Cardiac fibroblast (primary cell): ENCODE results near the gene PUS1.
A peak's percentile ranks its signal among the peaks of the same experiment; 100 is the strongest.
"Not testable (repeated sequence)": the region's sequence is repeated elsewhere in the genome, so short reads cannot be mapped to it uniquely, and the experiment has no call there.

Source experiments
- DNase-seq, 2 donors: peaks; one replicate each; pipeline versions ENCODE4 v3.0.0 to v3.0.0-alpha.2; 2010; ENCODE audit warnings: low read depth in 2 of 2
- H3K4me3 ChIP-seq, 2 donors: replicated peaks in 1 of 2; 1 replicate in 1 of 2; 2 replicates in 1 of 2; pipeline ENCODE4 v1.5.1; 2011; ENCODE audit warnings: low read depth in 2 of 2, low read length in 2 of 2, mild to moderate bottlenecking in 2 of 2, moderate library complexity in 1 of 2
- TF ChIP-seq, protein P1 (sequence below): IDR thresholded peaks from one replicate; pipeline ENCODE4 v1.5.1; 2011; ENCODE audit warnings: low read depth, mild to moderate bottlenecking, low read length, inconsistent platforms

Gene PUS1

GRCh38 chr12:131949431-131950181 is 20.5 kb downstream of the PUS1 start, which contains the start of gene EP400:
EP400 (plus strand) TSS chr12:131949942; CDS start chr12:131960620, 10,678 bp downstream.
- TF ChIP-seq, protein P1, sequence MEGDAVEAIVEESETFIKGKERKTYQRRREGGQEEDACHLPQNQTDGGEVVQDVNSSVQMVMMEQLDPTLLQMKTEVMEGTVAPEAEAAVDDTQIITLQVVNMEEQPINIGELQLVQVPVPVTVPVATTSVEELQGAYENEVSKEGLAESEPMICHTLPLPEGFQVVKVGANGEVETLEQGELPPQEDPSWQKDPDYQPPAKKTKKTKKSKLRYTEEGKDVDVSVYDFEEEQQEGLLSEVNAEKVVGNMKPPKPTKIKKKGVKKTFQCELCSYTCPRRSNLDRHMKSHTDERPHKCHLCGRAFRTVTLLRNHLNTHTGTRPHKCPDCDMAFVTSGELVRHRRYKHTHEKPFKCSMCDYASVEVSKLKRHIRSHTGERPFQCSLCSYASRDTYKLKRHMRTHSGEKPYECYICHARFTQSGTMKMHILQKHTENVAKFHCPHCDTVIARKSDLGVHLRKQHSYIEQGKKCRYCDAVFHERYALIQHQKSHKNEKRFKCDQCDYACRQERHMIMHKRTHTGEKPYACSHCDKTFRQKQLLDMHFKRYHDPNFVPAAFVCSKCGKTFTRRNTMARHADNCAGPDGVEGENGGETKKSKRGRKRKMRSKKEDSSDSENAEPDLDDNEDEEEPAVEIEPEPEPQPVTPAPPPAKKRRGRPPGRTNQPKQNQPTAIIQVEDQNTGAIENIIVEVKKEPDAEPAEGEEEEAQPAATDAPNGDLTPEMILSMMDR, result no peak
- peak within 1 kb of the TSS; percentile 88 to 93 for H3K4me3 ChIP-seq
- peak; percentile 94 to 96 for DNase-seq

DNA sequence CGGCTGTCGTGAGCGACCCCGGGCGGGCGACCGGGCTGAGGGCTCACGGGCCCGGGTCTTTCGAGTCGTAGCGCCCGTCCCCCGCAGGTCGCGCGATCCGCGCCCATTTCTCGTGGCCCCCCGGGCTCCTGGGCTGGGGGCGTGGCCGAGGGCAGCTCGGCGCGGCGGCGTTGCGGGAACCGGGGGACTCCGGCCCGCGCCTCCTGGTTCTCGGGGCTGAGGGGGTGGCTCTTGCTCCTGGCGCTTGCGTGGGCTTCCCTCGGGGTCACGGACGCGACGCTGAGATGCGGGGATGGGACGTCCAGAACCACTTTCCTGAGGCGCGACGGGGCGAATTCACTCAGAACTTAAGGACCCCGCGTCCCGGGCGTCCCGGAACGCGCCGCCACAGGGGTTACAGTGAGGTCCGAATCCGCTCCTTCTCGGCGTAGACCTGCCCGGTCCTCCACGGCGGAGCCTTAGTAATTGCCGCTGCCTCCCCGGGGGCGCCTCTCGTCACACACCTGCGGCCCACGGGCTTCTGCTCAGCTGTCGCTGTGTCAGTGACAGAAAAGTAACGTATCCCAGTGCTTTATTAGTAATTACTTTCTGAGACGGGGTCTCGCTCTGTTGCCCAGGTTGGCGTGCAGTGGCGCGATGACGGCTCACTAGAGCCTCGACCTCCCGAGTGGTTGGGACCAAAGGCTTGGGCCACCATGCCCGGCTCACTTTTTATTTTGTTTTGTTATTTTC is 21.3 kb downstream of the PUS1 start:
- TF ChIP-seq, protein P1, result no peak
- peak overlapping the region; percentile 88 to 93 for H3K4me3 ChIP-seq
- no peak for DNase-seq

DNA sequence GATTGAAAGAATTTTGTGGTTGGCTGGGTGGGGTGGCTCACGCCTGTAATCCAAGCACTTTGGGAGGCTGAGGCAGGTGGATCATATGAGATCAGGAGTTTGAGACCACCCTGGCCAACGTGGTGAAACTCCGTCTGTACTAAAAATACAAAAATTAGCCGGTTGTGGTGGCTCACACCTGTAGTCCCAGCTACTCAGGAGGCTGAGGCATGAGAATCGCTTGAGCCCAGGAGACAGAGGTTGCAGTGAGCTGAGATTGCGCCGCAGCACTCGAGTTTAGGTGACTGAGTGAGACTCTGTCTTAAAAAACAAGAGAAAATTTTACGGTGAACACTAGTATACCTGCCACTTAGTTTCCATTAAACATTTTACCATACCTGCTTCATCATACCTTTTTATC is 24.7 kb downstream of the PUS1 start:
- H3K4me3 ChIP-seq, DNase-seq: not testable (repeated sequence)

DNA sequence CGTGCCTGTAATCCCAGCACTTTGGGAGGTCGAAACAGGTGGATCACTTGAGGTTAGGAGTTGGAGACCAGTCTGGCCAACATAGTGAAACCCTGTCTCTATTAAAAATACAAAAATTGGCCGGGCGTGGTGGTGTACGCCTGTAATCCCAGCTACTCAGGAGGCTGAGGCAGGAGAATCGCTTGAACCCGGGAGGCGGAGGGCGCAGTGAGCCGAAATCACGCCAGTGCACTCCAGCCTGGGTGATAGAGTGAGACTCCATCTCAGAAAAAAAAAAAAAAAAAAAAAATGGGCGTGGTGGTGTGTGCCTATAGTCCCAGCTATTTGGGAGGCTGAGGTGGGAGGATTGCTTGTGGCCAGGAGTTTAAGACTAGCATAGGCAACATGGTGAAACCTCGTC is 25.4 kb downstream of the PUS1 start:
- H3K4me3 ChIP-seq, DNase-seq: not testable (repeated sequence)

GRCh38 chr12:131959116-131959515 is 30.0 kb downstream of the PUS1 start:
- TF ChIP-seq, protein P1, result no peak
- no peak overlapping the region for H3K4me3 ChIP-seq
- DNase-seq, result no peak

DNA sequence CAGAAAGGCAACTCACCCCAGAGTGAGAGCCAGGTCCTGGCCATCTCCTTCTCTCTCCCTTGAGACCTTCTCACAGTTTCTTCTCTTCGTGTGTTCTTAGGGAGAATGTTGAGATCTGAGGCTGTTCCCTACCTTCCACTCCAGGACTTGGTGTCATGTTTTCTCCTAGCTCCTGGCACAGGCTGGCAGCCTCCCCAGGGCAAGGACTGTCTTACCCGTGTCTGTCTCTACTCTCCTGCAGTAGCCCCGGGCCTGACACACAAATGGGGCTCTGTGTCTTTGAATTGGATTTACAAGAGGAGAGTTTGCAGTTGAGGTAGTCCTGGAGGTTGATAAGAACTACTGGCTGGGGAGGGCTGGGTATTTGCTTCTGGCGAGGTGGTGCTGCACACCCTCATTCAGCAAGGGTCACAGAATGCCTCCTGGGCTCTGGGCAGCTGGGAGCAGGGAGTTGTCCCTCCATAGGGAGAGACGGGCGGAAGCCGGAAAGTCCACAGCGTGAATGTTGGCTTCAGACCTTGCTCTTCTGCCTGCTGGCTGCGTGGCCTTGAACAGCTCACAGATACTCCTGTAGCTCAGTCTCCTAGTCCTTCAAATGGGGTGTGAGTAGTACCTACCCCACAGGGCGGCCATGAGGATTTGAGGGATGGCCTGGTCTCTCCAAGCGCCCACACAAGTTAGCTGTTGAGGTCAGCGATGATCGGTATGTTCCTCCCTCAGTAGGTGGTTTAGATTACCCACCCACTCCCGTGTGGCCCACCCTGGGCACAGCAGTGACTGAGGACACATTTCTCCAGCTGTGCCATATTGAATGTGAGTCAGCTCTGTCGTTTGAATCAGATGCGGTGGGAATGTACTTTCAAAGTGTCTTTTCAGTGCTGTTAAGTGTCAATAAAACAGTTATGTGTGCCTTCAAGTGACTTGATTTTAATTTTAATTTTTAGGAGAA is 30.8 kb downstream of the PUS1 start:
- TF ChIP-seq, protein P1, result no peak
- no peak overlapping the region for H3K4me3 ChIP-seq
- DNase-seq, result no peak

GRCh38 chr12:131960590-131961325 is 31.7 kb downstream of the PUS1 start:
- not testable (repeated sequence) for H3K4me3 ChIP-seq, DNase-seq

- not testable (repeated sequence) for H3K4me3 ChIP-seq, DNase-seq
Observed at GRCh38 chr12:131961328-131961727, 32.3 kb downstream of the PUS1 start.
